HG03066 (cell line): Measurements from ENCODE around the gene NFE2L2.
"Not testable (repeated sequence)": the region's sequence is repeated elsewhere in the genome, so short reads cannot be mapped to it uniquely, and the experiment has no call there.

Experiments
- ATAC-seq: cut with Tn5 transposase; IDR thresholded peaks from one replicate; pipeline ENCODE4 v1.9.1; 2021; ENCODE audit warnings: low read depth; ENCODE audit not compliant: unreplicated experiment

The NFE2L2 gene

DNA sequence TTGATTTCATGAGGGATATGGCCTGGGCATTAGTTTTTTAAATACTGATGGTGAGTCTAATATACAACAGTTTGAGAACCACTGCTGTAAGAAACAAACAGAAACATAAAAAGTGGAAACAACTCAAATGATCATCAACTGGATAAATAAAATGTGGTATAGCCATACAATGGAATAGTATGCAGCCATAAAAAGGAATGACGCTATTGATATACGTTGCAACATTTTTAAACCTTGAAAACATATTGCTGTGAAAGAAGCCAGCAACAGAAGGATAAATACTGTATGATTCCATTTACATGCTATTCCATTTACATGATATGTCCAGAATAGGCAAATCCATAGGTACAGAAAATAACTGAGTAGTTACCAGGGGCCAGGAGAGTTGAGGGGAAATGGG lies 6.5 kb downstream of the NFE2L2 start:
- no peak for ATAC-seq

DNA sequence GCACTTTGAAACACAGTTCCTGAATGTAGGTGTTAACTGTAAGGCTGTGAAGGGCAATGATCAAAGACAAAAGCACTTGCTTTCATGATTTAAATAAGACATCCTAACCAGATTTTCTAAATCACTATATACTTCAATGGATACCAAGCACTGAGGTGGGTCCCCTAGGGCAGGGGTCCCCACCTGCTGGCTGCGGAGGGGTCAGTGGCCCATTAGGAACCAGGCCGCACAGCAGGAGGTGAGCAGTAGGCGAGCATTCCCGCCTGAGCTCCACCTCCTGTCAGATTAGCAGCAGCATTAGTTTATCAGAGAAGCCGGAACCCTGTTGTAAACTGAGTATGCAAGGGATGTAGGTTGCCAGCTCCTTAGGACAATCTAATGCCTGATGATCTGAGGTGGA lies 7.1 kb downstream of the NFE2L2 start:
- ATAC-seq = no peak

DNA sequence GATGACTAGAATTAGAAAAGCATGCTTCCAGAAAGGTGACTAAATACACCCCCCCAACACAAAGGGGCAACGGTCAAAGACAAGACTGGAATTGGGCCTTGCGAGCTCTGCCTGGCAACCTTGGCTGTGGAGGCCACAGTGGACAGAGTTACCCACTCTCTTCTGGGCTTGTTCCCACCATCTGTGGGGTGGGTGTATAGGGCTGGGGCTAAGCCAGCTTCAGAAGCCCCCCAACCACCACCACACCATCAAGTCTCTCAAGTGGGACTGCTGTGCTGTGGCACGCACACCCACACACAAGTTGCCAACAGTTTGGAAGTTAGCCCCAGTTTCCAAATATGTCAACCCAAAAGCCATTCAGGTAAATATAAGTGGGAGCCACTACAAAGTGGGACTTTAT lies 7.8 kb downstream of the NFE2L2 start:
- no peak for ATAC-seq

DNA sequence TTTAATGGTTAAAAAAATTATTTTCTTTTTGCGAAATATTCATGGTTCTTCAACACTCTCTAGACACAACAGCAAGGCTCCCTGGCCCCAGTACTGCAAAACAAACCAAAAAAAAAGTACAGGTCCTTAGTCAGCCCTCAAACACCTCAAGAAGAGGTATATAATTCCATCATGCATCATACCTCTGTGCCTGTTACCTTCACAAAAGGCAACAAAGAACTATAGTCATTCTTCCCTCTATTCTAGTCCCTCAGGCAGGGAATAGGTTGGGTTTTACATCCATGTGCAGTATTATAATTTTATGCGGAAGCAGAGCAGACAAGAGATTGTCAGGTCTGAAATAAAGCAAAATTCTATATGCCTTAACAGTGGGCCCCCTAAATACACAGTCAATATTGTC lies 8.5 kb downstream of the NFE2L2 start:
- ATAC-seq = no peak

DNA sequence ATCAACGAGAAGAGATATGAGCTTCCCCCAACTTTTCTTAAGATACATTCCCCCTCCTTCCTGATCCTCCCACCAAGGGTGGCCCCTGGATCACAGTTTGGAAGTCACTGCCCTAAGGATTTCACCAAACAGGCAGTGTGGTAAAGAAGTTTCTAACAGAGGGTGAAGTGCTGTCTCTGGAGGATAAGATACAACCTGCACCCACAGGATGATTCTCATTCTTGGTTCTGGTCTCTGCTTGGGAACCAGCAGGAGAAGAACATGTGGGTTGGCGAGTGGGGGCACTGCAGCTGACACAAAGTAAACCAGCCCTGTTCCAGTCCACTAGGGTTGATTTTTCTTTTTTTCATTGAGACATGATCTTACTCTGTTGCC lies 9.3 kb downstream of the NFE2L2 start:
- ATAC-seq = no peak

DNA sequence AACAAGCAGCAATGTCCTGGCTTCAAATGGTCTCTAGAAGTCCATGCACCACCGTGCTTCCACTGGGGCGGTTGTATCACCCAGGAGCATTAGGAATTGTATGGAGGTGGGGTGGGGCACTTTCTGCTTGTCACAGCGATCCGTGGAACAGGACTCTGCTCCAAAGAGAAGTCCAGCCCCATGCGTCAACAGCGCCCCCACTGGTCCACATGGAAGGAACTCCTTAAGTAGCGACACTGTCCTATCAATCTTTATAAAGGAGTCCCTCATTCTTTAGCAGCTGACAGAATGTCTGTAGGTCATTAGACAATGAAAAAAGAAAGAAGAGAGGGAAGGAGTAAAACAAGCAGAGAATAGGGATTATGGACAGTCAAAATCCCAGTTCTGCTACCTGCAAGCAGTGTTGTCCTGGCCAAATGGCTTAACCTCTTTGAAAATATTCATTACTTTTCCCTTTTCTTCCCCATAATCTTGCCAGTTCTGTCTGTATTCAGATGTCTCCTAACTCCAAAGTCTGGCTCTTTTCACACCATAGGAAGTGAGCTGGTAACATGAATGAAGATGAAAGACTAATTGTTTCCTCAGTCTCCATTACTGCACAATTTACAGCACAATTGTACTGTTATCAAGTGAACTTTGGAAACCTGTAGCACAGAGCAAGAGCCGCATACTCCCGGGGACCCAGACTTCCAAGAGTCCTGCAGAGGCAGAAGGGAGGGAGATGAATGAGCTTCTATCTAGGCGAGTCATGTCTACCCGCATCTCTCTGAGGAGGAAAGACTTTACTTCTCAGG lies 9.9 kb downstream of the NFE2L2 start:
- no peak for ATAC-seq

DNA sequence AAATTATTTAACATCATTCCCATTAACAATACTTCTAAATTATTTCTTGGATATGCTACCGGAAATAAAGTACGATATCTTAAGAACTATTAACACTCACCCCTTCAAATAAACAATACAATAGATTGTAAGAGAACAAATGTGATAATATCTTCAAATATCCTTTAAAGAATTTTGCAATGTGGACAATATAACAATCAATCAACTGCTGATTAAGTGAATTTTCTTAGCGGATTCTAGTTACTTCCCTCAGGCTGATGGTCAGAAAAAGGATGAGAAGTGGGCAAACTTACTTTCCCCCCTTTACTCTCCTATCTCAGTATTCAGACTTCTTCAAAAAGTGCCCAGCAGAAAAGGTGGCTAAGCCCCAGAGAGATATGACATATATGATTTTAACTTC lies 10.8 kb downstream of the NFE2L2 start:
- ATAC-seq = no peak

DNA sequence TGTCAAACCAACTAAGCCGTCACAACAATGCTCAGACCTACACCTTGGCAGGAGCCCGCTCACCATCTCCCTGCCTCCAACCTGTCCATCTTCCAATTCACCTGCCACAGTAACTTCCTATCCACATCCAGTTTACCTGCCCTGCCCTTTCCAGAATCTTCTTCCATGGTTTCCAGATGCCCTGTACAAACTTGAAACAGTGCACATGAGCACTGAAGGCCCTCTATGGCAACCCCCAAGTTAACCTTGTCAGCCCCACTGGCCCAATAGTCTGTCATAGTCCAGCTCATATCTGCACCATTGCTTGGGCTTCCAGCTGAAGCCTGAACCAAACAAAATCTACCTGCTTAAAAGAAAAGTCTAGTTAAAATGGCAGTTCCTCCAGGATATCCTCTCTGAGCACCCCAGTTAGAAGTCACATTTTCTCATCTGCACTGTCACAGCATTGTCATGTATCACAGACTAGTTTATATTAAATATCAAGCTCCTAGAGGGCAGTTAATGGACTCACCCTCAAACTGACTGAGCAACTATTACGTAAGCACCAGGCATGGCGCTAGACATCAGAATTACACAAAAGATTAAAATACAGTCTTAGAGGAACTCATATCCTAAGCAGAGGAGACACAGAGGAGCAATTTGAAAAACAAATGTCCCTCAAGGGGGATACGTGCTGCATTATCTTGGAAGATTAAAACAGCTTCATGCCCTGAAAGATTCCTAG lies 11.6 kb downstream of the NFE2L2 start:
- no peak for ATAC-seq

DNA sequence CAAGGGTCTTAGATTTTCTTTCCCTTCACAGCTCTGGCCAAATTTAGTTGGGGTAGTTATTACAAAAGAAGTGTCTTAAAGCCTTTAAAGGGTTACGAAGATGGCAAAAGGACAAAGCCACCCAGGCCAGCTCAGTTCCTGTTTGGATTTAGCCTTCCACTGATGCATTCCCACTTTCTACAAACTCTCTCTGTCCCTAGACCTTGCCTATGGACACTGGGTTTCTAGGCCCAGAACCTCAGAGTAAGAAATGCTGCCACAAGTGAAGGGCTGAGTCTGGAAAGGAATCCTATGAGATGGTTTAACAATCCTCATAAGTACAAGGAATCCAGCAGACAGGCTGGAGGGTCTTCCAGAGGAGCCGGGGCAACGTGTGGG lies 13.4 kb downstream of the NFE2L2 start:
- ATAC-seq = no peak

DNA sequence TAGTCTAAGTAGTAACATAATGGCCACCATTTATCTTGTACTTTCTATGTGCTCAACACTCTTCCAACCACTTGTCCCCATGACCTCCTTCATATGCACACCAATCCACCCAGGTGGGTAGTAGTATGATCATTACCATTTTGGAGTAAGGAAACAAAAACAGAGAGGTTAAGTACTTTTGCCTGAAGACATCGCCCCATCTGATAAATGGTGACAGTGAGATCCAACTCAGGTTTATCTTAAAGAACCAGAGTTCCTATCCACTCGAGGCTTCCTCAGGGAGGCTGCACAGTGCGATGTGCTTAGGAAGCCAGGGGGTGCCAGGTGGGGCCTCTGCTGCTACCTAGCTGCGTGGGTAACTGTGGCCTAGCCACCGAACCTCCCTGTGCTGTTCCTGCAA lies 14.1 kb downstream of the NFE2L2 start:
- ATAC-seq = no peak

DNA sequence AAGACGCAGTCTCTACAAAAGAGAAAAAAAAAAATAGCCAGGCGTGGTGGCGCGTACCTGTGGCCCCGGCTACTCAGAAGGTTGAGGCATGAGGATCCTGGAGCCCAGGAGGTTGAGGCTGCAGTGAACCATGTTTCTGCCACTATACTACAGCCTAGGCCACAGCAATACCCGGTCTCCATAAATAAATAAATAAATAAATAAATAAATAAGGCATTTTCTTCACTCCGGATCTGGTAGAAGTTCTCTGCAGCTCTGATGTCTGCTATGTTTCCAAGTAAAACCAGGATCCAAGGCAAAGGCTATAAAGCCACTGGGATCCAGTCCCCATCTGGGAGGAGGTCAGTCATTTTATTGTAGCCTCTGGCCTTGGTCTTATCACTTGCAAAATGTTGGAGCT lies 15.5 kb downstream of the NFE2L2 start:
- no peak for ATAC-seq

DNA sequence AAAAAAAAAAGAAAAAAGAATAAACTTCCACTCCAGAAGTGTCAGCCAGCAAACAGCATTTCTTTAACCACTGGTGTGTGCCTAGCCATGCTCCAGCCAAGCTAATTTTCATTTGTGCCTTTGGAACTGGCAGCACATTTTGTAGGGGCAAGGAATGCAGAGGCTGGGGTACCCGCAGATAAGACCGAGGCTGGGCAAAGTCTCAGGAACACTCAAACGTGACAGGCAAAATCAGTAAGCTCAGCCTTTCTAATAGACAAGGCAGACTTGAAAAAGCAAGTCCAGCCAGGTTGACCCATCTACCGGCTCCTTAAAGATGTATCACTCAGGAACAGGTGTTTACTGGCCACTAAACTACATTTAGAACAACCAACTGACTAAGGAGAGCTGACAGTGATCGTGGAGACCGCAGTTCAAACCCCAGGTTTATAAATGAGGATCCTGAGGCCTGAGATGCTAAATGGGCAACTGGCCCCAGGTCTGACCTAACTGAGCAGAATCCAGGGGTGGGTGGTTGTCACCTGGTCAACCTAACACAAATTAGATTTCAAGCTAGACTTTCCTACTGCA lies 16.7 kb downstream of the NFE2L2 start:
- ATAC-seq = no peak

DNA sequence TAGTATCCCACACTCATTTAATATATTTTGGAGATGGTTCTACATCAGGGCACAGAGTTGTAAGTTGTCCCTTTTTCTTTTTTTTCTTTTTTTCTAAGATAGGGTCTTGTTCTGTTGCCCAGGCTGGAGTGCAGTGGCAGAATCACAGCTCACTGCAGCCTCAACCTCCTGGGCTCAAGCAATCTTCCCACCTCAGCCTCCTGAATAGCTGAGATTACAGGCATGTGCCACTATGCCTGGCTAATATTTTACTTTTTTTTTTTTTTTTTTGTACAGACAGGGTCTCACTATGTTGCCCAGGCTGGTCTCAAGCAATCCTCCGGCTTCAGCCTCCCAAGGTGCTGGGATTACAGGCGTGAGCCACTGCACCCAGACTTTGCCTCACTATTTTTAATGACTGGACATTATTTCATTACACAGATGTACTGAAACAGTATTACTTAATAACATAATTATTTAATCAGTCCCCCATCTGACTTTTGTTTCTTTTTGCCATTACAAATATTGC lies 17.9 kb downstream of the NFE2L2 start:
- ATAC-seq = not testable (repeated sequence)

DNA sequence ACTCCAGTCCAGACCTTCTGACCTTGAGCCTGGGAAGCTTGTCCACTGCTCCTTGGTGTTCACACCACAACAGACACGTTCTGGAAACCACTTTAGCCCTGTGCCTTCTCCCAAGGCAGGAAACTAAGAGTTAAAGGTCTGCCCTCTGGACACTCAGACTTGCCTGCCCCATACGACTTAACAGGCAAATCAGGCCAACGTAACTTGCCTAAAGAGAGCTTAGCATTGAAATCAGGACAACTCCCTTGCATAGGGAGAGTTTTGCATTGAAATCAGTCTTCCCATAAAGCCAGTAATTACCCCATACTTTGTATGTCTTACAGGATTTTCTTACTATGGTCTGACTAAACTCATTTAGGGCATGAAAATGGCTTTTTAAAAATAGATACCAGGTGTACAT lies 18.5 kb downstream of the NFE2L2 start:
- no peak for ATAC-seq

DNA sequence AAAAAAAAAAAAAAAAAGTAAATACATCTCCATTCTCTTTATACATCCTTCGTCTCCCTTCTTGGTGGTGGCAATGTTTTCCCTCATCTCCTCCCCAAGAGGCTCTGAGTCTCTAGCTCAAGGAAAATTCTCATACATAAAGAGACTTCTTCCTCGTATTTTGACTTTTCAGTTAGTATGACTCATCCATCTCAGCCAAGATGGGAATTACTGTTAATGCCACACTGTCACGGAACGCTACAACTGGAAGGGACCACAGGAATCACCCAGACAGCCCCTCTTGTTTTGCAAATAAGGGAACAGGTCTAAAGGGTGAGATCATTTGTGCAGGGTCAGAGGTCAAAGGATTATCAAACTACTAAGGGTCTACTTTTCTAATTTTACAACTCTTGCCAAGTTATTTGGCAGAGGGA lies 19.5 kb downstream of the NFE2L2 start:
- no peak for ATAC-seq

DNA sequence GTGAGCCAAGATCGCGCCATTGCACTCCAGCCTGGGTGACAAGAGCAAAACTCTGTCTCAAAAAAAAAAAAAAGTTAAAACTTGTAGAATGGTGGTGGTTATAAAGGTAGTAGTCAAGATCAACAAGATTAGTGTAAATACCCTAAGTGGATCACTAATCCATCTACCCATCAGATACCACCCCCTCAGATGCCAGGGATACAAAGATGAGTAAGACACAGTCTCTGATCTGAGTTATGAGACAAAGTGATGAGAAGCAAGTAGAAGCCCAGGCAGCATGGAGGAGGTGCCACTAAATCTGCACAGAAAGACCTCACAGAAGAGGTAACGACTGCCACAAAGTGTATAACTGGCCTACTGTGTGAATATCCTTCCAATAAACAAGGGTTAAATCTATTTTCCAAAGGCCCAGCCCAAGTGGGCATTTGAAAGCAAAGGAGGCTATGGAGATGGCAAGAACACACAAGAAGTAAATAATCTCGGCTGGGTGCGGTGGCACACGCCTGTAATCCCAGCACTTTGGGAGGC lies 20.2 kb downstream of the NFE2L2 start:
- no peak for ATAC-seq

DNA sequence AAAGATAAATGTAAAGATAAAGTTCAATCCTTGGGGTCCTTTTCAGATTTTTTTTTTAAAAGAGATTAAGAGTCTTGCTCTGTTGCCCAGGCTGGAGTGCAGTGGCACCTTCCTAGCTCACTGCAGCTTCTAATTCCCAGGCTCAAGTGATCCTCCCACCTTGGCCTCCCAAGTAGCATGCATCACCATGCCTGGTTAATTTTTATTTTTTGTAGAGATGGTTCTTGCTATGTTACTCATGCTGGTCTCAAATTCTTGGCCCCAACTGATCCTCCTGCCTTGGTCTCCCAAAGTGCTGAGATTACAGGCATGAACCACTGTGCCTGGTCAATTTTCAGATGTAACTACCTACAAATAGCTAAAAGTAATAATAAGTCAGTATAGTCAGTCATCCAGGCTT lies 21.1 kb downstream of the NFE2L2 start:
- ATAC-seq = no peak

DNA sequence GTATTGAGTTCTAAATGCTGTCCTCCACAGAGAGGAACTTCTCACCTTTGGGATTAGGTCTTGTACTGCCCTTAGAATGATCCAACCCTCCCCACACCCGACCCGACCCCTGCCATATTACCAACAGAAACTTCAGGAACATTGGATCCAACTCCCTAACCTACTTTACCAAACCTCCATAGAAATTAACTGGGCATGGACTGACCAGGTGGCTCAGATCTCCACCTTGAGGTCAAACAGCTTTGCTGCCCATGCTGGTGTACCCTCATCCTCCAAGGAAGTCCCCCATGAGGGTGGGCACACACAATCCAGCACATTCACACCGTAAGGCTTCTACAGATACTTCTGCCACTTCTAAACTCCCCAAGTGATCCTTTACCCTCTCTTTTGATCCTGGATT lies 21.5 kb downstream of the NFE2L2 start:
- ATAC-seq = no peak

DNA sequence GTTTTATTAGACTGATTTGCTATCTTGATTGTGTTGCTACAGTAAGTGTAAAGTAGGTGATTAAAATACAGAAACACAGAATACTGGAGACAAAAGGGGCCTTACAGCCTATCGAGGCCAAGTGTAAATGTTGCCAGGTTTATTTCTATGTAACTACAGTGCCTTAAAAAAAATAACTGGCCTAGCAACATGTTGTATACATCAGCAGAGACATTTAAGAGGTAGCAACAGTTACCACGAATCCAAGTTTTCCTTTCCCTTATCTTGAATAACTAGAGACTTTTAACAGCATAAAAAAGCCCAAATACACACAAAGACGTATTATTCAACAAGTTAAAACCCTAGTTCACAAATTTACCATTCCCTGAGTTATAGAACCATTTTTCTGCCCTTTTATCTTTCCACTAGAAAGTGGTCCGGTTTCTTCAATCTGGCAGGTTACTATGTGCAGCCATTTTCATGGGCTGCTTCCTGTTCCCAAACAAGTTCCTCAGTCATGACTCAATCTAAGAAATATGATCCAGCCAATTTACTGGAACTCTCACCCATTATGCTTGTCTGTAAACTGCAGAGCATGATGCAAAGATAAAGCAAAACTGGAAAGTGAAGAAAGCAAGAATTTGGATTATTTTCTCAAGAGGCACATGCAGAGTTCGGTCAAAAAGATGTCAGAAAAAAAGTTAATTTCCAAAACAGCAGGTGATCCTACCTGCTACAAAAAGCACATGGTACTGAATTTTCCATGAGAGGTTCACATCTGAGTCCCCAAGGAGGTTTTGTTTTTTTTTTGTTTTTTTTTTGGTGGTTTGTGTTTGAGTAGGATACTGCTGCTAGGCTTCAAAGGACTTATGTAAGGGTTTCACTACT lies 22.2 kb downstream of the NFE2L2 start:
- ATAC-seq = no peak

DNA sequence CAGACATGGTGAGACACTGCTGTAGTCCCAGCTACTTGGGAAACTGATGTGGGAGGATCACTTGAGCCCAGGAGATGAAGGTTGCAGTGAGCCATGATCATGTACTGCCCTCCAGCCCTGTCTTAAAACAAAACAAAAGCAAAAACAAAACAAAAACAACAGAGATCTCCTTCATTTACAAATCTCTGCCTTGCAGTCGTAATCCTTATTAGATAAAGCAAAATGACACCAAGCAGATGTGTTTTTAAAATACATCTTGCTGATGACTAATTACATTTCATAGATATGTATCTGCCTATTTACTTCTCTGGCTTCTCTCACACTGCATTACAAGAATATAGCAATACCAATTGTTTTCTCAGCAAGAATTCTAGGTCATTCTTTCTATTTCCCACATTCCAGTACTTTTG lies 22.8 kb downstream of the NFE2L2 start:
- ATAC-seq = no peak
